GM19099 (cell line): ENCODE measurements around the gene PARD6B.

ENCODE experiments used
- POLR2A ChIP-seq: IDR thresholded peaks from 3 replicates; pipeline ENCODE4 v1.6.1; 2011; ENCODE audit warnings: low read depth; ENCODE audit not compliant: insufficient read length; ENCODE audit errors: extremely low read depth

Gene PARD6B

DNA sequence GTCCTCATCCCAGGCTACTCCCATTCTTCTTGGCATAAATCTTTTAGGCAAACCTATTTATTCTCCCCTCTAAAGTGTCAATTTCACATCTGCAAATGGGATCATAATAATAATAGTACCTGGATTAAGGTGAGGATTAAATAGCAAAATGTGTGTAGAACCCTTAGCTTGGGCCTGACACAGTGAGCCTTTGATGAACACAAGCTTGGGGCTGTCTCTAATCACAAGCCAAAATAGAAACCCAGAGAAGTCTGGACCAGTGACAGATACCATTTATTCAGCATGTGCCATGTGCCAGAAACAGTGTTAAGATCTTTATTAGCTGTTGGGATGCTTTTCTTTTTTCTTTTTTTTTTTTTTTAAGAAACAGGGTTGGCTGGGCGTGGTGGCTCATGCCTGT, 14.9 kb upstream of the PARD6B start:
- no peak for TF ChIP-seq POLR2A

DNA sequence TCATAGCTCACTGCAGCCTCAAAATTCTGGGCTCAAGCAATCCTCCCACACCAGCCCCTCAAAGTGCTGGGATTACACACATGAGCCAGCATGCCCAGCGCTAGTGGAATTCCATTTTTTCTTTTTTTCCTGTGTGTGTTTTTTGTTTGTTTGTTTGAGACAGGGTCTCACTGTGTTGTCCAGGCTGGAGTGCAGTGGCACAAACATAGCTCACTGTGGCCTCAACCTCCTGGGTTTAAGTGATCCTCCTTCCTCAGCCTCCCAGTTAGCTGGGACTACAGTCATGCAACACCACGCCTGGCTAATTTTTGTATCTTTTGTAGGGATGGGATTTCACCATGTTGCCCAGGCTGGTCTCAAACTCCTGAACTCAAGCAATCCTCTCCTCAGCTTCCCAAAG, 14.1 kb upstream of the PARD6B start:
- TF ChIP-seq POLR2A = no peak

DNA sequence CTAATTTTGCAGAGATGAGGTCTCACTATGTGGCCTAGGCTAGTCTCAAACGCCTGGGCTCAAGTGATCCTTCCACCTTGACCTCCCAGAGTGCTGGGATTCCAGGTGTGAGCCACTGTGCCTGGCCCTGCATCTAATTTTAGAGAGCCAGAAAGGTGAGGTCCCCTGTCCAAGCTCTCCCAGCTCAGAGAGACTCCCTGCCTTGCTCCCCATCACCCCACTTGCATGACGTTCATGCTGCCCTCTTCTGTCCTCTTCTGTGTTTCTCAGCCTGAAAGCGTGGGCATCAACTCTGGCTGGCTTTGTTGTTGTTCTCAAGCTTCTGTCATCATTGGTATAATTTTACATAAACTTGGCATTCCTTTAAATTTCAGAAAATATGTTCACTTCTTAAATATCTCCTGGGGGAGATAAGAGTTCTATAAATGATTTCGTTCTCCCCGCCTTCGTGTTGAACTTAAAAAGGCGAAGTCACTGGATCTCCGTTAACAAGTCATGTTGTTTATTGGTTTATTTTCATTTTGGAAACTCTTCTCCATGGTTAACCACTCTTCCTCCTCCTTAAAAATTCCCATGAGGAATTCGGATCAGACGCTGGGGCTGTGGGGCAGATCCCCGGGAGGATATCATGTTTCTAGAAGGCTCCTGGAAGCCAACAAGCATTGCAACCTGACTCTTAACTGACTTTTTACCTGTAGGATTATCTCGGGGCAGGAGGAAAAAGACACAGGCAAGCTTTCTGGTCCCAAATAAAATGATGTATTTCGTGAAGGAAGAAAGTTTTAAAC, 13.2 kb upstream of the PARD6B start:
- no peak for TF ChIP-seq POLR2A

DNA sequence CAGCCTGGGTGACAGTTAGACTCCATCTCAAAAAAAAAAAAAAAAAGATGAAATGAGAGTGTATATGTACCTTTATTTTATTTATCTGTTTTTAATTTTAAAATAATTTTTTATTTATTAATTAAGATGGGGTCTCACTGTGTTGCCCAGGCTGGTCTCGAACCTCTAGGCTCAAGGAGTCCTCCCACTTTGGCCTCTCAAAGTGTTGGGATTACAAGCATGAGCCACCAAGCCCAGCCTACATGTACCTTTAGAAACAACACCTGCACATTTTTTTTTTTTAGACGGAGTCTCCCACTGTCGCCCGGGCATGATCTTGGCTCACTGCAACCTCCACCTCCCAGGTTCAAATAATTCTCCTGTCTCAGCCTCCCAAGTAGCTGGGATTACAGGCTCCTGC, 12.1 kb upstream of the PARD6B start:
- no peak for TF ChIP-seq POLR2A

DNA sequence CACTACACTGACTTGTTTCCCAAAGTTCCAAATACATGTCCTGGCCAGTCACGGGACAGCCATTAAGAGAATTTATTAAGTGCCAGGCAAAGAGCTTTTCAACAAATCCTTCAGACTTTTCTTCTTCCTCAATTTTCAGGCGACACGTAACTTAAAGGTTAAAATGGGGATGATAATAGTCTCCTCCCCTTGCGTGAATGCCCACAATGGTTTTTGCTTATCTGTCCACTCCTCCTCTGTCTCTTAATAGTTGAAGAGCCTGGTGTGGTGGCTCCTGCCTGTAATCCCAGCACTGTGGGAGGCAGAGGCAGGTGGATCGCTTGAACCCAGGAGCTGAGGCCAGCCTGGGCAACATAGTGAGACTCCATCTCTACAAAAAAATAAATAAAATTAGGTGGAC, 11.4 kb upstream of the PARD6B start:
- TF ChIP-seq POLR2A = no peak

DNA sequence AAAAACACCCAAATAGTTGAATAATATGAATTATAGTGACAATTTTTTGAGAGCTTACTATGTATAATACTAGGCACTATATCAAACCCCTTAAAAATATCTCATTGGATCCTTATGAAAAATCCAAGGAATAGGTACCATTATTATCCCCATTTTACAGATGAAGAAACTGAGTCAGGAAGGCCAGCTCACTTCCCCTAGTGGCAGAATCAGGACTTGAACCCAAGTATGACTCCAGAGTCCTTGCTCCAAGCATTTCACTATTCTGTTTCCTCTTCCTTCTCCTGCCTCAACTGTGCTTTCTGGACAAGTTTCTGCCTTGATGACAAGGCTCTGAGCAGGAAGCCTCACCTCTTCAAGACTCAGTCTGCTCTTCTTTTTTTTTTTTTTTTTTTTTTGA, 10.8 kb upstream of the PARD6B start:
- TF ChIP-seq POLR2A = no peak

DNA sequence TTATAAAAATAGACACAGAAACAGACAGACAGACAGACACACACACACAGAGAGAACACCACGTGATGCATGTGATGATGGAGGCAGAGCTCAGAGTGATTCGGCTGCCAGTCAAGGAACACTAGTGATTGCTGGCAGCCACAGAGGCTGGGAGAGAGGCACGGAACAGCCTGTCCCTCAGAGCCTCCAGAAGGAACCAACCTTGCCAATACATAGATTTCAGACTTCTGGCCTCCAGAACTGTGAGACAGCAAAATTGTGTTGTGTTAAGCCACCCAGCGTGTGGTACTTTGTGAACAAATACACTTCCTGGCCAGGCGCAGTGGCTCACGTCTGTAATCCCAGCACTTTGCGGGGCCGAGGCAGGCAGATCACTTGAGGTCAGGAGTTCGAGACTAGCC, 9.5 kb upstream of the PARD6B start:
- TF ChIP-seq POLR2A = no peak

DNA sequence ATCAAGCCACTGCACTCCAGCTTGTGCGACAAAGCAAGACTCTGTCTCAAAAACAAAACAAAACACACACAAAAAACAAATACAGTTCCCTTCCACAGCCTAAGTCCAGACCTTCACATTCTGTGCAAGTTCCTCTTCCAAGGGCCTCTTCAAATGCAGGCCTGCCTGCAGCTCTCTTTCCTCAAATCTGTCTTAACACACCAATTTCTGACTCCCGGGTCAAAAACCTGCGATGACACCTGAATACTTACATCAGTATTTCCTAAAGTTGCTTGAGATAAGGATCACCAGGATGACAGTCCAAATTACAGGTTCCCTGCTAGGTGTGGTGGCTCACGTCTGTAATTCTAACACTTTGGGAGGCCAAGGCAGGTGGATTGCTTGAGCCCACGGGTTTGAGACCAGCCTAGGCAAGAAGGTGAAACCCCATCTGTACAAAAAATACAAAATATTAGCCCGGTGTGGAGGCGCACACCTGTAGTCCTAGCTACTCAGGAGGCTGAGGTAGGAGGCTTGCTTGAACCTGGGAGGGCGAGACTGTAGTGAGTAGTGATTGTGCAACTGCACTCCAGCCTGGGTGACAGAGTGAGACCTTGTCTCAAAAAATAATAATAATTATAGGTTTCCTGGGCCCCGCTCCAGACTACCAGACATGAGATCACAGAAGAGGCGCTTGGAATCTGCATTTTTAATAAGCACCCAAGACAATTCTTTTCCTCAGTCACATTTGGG, 8.8 kb upstream of the PARD6B start:
- no peak for TF ChIP-seq POLR2A

DNA sequence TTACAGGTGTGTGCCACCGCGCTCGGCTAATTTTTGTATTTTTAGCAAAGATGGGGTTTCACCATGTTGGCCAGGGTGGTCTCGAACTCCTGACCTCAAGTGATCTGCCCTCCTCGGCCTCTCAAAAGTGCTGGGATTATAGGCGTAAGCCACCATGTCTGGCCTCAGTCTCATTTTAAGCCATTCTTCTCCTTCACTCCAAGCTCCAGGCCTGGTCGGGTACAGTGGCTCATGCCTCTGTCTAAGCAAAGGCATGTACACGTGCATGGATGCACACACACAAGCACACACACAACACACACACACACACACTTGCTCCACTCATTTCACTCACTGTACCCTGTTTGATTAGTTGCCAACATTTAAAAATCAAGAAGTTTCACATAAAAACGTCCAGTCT, 7.7 kb upstream of the PARD6B start:
- TF ChIP-seq POLR2A = no peak

DNA sequence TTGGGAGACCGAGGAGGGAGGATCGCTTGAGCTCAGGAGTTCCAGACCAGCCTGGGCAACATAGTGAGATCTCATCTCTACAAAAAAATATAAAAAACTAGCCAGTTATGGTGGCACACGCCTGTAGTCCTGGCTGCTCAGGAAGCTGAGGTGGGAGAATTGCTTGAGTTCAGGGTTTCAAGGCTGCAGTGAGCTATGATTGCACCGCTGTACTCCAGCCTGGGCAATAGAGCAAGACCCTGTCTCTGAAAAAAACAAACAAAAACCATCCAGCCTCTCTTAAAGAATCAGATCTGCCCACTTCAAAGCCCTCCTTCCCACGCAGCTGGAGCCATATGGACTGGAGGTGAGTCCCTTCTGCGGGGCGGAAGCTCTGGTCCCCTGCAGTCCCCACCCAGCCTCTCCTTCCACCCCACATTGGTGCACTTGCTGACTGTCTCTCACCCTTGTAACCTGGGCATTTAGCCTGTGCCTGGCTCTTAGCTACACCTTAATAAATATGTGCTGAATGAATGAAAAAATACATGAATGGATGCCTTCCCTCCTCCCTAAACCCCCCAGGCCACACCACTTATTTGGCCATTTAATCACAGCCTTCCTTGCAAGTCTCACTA, 7.2 kb upstream of the PARD6B start:
- no peak for TF ChIP-seq POLR2A

DNA sequence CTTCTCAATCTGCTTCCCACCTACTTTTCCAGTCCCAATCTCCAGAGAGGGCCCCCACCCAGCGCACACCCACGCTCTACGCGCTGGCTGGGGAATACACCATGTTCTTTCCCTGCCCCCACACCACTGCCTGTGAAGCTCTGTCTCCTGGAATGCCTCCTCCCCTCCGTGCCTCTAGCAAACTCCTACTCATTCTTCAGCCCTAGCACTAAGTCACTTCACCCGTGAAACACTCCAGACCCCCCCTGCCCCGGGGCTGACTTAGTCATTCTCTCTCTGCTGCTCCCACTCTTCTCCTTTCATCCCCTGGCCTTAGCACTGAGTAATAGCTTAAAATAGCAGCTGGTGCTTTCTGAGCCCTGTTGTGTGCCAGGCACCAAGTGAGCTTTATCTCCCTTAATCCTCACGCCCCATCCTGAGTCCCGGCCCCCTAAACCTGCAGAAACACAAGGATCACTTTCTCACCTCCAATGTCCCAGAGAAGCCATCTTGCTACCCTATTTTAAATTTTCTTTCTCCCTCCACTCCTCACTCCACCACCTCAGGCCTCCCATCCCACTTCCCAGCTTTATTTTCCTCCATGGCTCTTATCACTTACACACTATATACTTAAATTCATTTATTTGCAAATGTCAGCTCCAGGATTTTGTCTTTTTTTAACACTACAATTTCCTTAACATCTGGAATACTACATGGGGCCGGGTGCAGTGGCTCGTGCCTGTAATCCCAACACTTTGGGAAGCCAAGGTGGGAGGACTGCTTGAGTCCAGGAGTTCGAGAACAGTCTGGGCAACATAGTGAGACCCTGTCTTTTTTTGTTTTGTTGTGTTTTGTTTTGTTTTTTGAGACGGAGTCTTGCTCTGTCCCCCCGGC, 6.3 kb upstream of the PARD6B start:
- no peak for TF ChIP-seq POLR2A

DNA sequence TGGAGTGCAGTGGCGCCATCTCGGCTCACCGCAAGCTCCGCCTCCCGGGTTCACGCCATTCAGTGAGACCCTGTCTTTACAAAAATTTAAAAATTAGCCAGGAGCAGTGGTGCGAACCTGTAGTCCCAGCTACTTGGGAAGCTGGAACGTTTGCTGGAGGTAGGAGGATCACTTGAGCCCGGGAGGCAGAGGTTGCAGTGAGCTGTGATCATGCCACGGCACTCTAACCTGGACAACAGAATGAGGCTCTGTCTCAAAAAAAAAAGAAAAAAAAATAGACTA, 5.7 kb upstream of the PARD6B start:
- no peak for TF ChIP-seq POLR2A

DNA sequence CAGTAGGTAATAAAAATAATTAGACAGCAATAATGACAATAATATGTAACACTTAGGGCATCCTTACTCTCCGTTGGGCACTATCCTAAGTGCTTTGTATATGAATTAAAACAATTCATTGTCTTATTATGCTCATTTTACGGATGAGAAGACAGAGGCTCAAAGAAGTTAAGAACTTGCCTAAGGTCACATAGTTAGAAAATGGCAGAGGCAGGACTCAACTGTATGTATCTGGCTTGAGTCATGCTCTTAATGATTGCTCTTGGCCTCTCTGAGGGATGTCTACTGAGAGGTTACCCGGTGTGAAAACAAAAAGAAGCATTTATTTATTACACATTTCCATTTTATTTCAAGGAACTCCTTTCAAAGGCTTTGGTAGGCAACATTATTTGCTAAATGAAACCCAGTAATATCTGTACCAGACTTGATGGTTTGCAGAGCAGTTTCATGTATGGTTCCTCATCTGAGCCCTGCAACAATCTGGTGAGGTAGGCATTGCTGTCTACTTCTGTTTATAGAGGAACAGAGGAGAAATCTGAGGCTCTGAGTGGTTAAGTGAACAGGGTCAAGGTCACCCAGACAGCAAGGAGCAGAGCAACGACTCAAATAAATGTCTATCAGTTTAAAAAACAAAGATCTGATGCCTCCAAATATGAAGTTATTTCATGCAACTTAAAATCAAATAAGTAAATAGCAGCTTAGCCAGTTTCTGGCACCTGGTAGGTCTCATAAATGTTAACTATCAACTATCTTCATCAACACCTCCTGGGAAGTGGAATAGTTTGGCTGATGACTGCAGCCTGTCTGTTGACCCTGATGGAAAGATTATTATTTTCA, 4.2 kb upstream of the PARD6B start:
- TF ChIP-seq POLR2A = no peak

DNA sequence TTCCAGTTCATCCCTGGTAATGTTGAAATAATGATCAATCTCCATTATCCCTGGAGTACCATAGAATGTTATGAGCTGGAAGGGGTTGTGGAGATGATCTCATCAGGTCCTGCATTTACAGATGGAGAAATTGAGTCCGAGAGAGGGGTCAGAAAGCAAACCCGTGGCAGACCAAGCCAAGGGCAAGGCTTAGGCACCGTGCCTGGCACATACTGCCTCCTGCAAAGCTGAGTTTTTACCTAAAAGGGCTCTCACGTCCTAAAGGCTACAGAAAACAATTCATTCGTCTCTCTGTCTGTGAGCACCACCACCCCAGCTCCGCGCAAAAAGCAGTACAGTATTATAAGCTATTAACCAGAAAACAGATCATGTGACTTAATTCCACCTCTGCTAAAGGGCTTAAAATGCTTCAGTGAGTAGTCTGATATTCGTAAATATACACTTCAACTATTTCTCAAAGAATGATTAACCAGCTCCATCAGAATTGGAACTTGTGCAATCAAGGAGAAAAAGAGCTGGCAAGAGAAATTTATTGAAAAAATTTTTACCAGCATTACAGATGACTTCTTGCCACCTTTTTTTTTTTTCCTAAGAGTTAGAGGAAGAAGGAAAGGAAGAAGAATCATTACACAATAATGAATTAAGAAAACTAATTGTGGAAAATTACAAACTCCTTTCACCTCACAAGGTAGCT, 3.4 kb upstream of the PARD6B start:
- TF ChIP-seq POLR2A = no peak
